ENCODE measurements around the gene ROCK2. TPM values are rescaled to one million over a fixed set of nuclear protein-coding genes. Genes with fewer than 3 reads are reported as not detected.
A peak's percentile ranks its signal among the peaks of the same experiment; 100 is the strongest.

Gene ROCK2
- total and polyA plus RNA-seq, 2 of the 8 experiments (the other 6 are each of a cell fraction or from before 2014, with no cell fraction given): 2.7 to 29.0 TPM

DNA sequence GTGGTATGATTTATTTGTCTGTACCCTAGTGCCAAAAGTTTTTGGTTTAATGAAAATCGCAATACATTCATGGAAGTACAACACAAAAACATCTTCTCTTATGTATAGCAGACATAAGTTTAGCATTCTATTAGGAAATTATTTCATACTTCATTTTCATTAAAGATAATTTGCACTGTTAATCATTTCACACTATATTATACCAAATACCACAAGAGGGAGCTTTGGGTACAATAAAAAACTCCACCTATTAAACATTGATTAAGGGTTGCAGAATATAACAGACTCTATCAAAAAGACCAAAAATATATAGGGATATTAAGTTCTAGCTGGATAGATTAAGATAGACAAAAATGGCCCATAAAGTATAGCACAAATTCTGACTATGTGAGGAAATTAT is 110.1 kb downstream of the ROCK2 start:
- H2BK15ac ChIP-seq (ENCODE audit: low read length): no peak overlapping the region

More for the DNA sequence above, 110.1 kb downstream of the ROCK2 start:
- Histone ChIP-seq H3K23ac (ENCODE audit: insufficient read length) (no peak overlapping the region), H4K8ac (ENCODE audit: extremely low read depth, insufficient read depth, low read length) (no peak overlapping the region), H3K4me1 (replicated peaks in 1 of 4; ENCODE audit: control insufficient read depth in 3 of 4, insufficient read depth in 4 of 4, low read length in 3 of 4) (no peaks in the 10 kb centered on the region), H2BK5ac (ENCODE audit: low read depth, low read length) (no peak overlapping the region), H2BK20ac (ENCODE audit: low read length) (no peak overlapping the region), H3K9me3 (ENCODE audit: insufficient read depth in 2 of 2, low read depth in 1 of 2, low read length in 1 of 2) (no peaks in the 10 kb centered on the region), H3K56ac (replicated peaks; ENCODE audit: insufficient read length, low read depth, low read length) (no peak overlapping the region), H3K79me2 (ENCODE audit: control insufficient read depth in 1 of 2, insufficient read depth in 2 of 2, low read length in 2 of 2) (0 out of 4 replicates have a peak, but pooled peaks cover 0 to 7% of the 10 kb centered on the region in 2 experiments), H3K79me1 (ENCODE audit: low read depth, low read length) (no peaks in the 10 kb centered on the region), H4K5ac (ENCODE audit: insufficient read length, low read depth, low read length) (no peak overlapping the region), H3K4me3 (ENCODE audit: extremely low read depth in 1 of 4, insufficient read depth in 2 of 4, low read depth in 3 of 4, low read length in 4 of 4) (no peak overlapping the region), H3K27ac (ENCODE audit: low read depth, low read length) (no peak overlapping the region), H2AK5ac (ENCODE audit: low read depth, low read length) (no peak overlapping the region), H3K27me3 (replicated peaks in 1 of 4; ENCODE audit: control insufficient read depth in 3 of 4, extremely low read depth in 1 of 4, insufficient read depth in 3 of 4, low read length in 3 of 4) (no peaks in the 10 kb centered on the region), H3K23me2 (ENCODE audit: low read depth, low read length) (no peaks in the 10 kb centered on the region; the same call in 1 of the 2 replicates), H2AFZ (ENCODE audit: low read length) (no peak overlapping the region), H2BK12ac (ENCODE audit: low read depth, low read length) (no peak overlapping the region), H4K91ac (replicated peaks; ENCODE audit: insufficient read length, low read length) (no peak overlapping the region), H3K9ac (replicated peaks in 1 of 4; ENCODE audit: extremely low read depth in 1 of 4, low read depth in 3 of 4, low read length in 3 of 4) (no peak overlapping the region), H4K20me1 (replicated peaks in 1 of 2; ENCODE audit: control insufficient read depth in 1 of 2, insufficient read depth in 2 of 2, low read length in 2 of 2) (no peaks in the 10 kb centered on the region), H3K18ac (ENCODE audit: extremely low read depth, low read length) (no peak overlapping the region), H3K36me3 (ENCODE audit: control insufficient read depth in 2 of 4, insufficient read depth in 4 of 4, low read length in 3 of 4) (peaks cover 0 to 3% (median 0%) of the 10 kb centered on the region in 4 experiments; a peak in 1 of 8 replicates), H3K4ac (replicated peaks; ENCODE audit: insufficient read length, low read depth, low read length) (no peak overlapping the region), H3K4me2 (ENCODE audit: insufficient read depth in 1 of 2, low read depth in 2 of 2, low read length in 2 of 2) (no peak overlapping the region), H3K14ac (ENCODE audit: insufficient read length) (no peak overlapping the region), H2BK120ac (replicated peaks; ENCODE audit: low read depth, low read length) (no peak overlapping the region)
- no peak for DNase-seq (ENCODE audit: low read depth in 1 of 2, low spot score in 2 of 2)
- FAIRE-seq: no peak
- TF ChIP-seq RAD21 (IDR thresholded peaks at IDR 0.05 in 1 of 2, conservative IDR thresholded peaks at IDR 0.05 in 1 of 2; ENCODE audit: low read depth in 2 of 2, low read length in 2 of 2) (peak in 1 of 2 experiments; percentile 35; a peak in 3 of 4 replicates), EGR1 (IDR thresholded peaks at IDR 0.05; ENCODE audit: borderline replicate concordance, low read depth, low read length) (no peak), TEAD4 (IDR thresholded peaks at IDR 0.05; ENCODE audit: low read depth, low read length) (no peak)
- TF ChIP-seq, protein P1, sequence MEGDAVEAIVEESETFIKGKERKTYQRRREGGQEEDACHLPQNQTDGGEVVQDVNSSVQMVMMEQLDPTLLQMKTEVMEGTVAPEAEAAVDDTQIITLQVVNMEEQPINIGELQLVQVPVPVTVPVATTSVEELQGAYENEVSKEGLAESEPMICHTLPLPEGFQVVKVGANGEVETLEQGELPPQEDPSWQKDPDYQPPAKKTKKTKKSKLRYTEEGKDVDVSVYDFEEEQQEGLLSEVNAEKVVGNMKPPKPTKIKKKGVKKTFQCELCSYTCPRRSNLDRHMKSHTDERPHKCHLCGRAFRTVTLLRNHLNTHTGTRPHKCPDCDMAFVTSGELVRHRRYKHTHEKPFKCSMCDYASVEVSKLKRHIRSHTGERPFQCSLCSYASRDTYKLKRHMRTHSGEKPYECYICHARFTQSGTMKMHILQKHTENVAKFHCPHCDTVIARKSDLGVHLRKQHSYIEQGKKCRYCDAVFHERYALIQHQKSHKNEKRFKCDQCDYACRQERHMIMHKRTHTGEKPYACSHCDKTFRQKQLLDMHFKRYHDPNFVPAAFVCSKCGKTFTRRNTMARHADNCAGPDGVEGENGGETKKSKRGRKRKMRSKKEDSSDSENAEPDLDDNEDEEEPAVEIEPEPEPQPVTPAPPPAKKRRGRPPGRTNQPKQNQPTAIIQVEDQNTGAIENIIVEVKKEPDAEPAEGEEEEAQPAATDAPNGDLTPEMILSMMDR (IDR thresholded peaks at IDR 0.05; ENCODE audit: control extremely low read depth in 1 of 3, insufficient read depth in 1 of 3, low read depth in 1 of 3, low read length in 3 of 3): peak in 1 of 3 experiments; percentile 13; a peak in 2 of 4 replicates
- ChIA-PET POLR2A (ENCODE audit: partially characterized antibody) (interaction anchor here (0.7 kb wide), 1 partner anchor 110 kb away, joined by 3 read pairs; the partner anchor contains the start of gene ROCK2), CTCF (ENCODE audit: partially characterized antibody) (interaction anchor here (0.7 to 2.9 kb wide), 13 partner anchors 22 to 186 kb away, joined by 3 to 20 read pairs (median 4); partner anchors contain the start of gene ROCK2)
- 79% methylated on average over 1 of the region's 1 CpG; no CpG with 5 or more reads in 1 of the 2 experiments for WGBS, 2 experiments (ENCODE audit: extremely low coverage in 1 of 2, insufficient coverage in 1 of 2, insufficient read length in 1 of 2, insufficient replicate concordance in 2 of 2, low coverage in 1 of 2, low lambda C conversion rate in 2 of 2, missing lambda C conversion rate in 1 of 2)

All from H1 (cell line).